ENCODE data around the gene MATN1. TPM values are rescaled to one million over a fixed set of nuclear protein-coding genes. Genes with fewer than 3 reads are reported as not detected.

The MATN1 gene
- total RNA-seq, 1 donor from 2014 or later = not detected

- Histone ChIP-seq H3K4me3 (no peak overlapping the region), H3K4me1 (peaks cover 3% of the 10 kb centered on the region), H3K27me3 (ENCODE audit: low read depth) (no peaks in the 10 kb centered on the region), H3K27ac (no peak overlapping the region), H3K9me3 (no peaks in the 10 kb centered on the region), H3K36me3 (peaks cover 42% of the 10 kb centered on the region)
- TF ChIP-seq CTCF (IDR thresholded peaks at IDR 0.05) = no peak
- no peak for DNase-seq
- ATAC-seq = peak; percentile 5 to 21
- intact Hi-C loops (cut with DNase I) = no loop called here
These were observed 9.1 kb upstream of the MATN1 start for GRCh38 chr1:30732277-30732996.

- intact Hi-C loops (cut with DNase I) = no loop called here
- no peaks in the 10 kb centered on the region for H3K27me3 ChIP-seq (ENCODE audit: low read depth)
These were observed 8.5 kb upstream of the MATN1 start for GRCh38 chr1:30731806-30732276.

GRCh38 chr1:30731109-30731805 lies 7.9 kb upstream of the MATN1 start:
- Histone ChIP-seq H3K4me3 (no peak overlapping the region), H3K27me3 (ENCODE audit: low read depth) (no peaks in the 10 kb centered on the region), H3K27ac (no peak overlapping the region), H3K9me3 (no peaks in the 10 kb centered on the region), H3K36me3 (peaks cover 32% of the 10 kb centered on the region), H3K4me1 (peaks cover 3% of the 10 kb centered on the region)
- no peak for DNase-seq
- ATAC-seq = no peak
- no peak for TF ChIP-seq CTCF (IDR thresholded peaks at IDR 0.05)
- intact Hi-C loops (cut with DNase I) = no loop called here

More at GRCh38 chr1:30731806-30732276, 8.5 kb upstream of the MATN1 start:
- ATAC-seq (peak in 1 of 2 donors; percentile 12), DNase-seq (no peak)
- TF ChIP-seq CTCF (IDR thresholded peaks at IDR 0.05) = no peak
- H3K4me1 ChIP-seq = peaks cover 3% of the 10 kb centered on the region
- H3K36me3 ChIP-seq = peaks cover 36% of the 10 kb centered on the region
- no peaks in the 10 kb centered on the region for H3K9me3 ChIP-seq
- no peak overlapping the region for H3K27ac ChIP-seq
- no peak overlapping the region for H3K4me3 ChIP-seq

- no peak for DNase-seq
- no peaks in the 10 kb centered on the region for H3K27me3 ChIP-seq (ENCODE audit: low read depth)
- TF ChIP-seq CTCF (IDR thresholded peaks at IDR 0.05) = no peak
- H3K4me3 ChIP-seq = no peak overlapping the region
- H3K4me1 ChIP-seq = peaks cover 3% of the 10 kb centered on the region
- ATAC-seq = peak; percentile 20 to 23
- intact Hi-C loops (cut with DNase I) = no loop called here
- peaks cover 29% of the 10 kb centered on the region for H3K36me3 ChIP-seq
- no peak overlapping the region for H3K27ac ChIP-seq
- H3K9me3 ChIP-seq = no peaks in the 10 kb centered on the region
These were observed 7.1 kb upstream of the MATN1 start for GRCh38 chr1:30730346-30731108.

GRCh38 chr1:30729901-30730300 lies 6.5 kb upstream of the MATN1 start:
- ATAC-seq (no peak), DNase-seq (no peak)
- Histone ChIP-seq H3K9me3 (no peaks in the 10 kb centered on the region), H3K4me3 (no peak overlapping the region), H3K36me3 (peaks cover 25% of the 10 kb centered on the region), H3K4me1 (peaks cover 3% of the 10 kb centered on the region), H3K27me3 (ENCODE audit: low read depth) (no peaks in the 10 kb centered on the region), H3K27ac (no peak overlapping the region)
- no peak for TF ChIP-seq CTCF (IDR thresholded peaks at IDR 0.05)
- intact Hi-C loops (cut with DNase I) = loop anchor here (10.0 kb wide), 1 partner anchor 45 kb away; no protein-coding TSS in a partner anchor

Data from lower lobe of right lung (tissue), 2 donors.